D721Med (cell line): ENCODE data around the gene ARMH3.

Source experiments
- DNase-seq: peaks from one replicate; pipeline ENCODE4 v3.0.0; 2011; ENCODE audit warnings: low spot score; ENCODE audit not compliant: insufficient read length
- FAIRE-seq: peaks from 2 replicates; lab custom pipeline; 2011; peaks lifted over from hg19 to GRCh38; lab: Jason Lieb, UNC
- TF ChIP-seq, protein P1 (sequence below): IDR thresholded peaks from 2 replicates; pipeline ENCODE4 v1.5.1; 2012; ENCODE audit warnings: mild to moderate bottlenecking, control low read depth; ENCODE audit not compliant: insufficient read depth; ENCODE audit errors: missing control alignments

The ARMH3 gene

DNA sequence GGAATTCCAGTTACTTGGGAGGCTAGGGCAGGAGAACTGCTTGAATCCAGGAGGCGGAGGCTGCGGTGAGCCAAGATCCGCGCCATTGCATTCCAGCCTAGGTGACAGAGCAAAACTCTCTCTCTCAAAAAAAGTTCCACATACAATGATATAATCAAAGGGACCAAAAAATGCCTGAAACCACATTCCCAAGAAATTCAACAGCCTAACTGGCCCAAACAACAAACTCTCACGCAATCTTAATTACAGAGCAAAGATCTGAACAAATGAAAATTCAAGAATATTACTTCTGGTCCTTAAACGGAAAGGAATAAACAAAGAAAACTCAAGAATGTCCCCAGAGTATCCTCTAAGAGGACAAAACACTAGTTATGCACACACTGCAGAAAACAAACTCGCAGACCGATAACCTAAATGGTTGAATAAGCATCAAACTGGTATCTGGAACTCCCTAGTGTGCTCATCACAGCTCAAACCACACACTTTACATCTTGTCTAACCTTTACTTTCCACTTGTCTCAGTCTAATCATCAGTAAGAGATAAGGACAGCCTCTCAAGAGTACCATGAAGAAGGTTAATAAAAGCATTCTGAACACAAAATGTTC, 241.4 kb downstream of the ARMH3 start:
- FAIRE-seq (no peak), DNase-seq (no peak)
- TF ChIP-seq, protein P1, sequence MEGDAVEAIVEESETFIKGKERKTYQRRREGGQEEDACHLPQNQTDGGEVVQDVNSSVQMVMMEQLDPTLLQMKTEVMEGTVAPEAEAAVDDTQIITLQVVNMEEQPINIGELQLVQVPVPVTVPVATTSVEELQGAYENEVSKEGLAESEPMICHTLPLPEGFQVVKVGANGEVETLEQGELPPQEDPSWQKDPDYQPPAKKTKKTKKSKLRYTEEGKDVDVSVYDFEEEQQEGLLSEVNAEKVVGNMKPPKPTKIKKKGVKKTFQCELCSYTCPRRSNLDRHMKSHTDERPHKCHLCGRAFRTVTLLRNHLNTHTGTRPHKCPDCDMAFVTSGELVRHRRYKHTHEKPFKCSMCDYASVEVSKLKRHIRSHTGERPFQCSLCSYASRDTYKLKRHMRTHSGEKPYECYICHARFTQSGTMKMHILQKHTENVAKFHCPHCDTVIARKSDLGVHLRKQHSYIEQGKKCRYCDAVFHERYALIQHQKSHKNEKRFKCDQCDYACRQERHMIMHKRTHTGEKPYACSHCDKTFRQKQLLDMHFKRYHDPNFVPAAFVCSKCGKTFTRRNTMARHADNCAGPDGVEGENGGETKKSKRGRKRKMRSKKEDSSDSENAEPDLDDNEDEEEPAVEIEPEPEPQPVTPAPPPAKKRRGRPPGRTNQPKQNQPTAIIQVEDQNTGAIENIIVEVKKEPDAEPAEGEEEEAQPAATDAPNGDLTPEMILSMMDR = no peak

DNA sequence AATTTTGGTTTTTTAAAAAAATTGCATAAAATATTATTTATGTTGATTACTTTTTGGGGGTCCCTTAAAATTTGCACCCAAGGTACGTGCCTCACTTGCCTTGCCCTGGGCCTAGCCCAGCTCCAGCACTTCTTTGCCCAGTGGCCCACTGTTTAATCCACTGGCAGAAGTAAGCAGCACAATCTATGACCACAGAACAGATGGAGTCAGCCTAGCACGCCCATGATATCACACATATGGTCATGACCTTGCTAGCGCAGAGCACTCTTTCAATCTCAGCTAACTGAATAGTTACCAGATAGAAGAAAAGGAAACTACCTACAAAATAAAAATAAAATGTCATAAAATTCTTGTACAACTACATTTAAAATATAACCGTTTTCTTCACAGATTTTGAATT, 243.4 kb downstream of the ARMH3 start:
- TF ChIP-seq, protein P1 = no peak
- FAIRE-seq (peak; percentile 63), DNase-seq (no peak)

DNA sequence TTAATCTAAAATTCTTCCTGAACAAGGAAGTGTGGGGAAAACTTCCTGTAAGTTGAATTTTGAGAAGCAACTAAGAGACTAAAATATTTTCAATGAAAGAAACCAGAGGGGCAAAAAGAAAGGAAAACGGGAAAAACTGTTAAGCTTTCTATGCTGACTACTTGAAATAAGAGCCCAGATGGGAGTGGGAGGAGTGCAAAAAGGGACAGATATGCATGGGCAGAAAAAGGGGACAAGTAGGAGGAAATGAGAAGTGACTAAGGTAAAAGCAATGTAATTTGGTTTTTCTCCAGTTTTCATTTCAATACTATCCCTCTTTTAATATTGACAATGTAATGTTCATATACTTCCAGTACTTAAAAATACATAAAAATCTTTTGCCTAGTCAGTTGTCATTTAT, 248.8 kb downstream of the ARMH3 start:
- TF ChIP-seq, protein P1 = no peak
- FAIRE-seq (no peak), DNase-seq (no peak)

DNA sequence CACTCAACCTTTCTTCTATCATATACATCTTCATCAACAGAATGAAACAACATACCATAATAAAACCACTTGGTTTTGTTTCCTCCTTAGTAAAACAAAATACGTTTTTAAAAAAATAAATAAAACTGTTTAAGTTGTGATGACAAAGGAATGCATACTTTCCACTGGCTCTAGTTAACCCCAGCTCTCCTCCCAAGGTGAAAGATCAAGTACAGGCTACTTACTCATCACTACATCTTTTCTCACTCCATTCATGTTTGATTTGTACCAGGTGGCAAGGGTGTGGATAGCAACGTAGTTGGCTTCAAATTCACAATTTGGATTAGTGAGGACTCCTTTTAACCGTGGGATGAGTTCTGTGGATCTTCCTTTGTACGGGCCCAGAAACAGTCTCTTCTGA, 252.5 kb downstream of the ARMH3 start:
- no peak for FAIRE-seq
- TF ChIP-seq, protein P1 = no peak

DNA sequence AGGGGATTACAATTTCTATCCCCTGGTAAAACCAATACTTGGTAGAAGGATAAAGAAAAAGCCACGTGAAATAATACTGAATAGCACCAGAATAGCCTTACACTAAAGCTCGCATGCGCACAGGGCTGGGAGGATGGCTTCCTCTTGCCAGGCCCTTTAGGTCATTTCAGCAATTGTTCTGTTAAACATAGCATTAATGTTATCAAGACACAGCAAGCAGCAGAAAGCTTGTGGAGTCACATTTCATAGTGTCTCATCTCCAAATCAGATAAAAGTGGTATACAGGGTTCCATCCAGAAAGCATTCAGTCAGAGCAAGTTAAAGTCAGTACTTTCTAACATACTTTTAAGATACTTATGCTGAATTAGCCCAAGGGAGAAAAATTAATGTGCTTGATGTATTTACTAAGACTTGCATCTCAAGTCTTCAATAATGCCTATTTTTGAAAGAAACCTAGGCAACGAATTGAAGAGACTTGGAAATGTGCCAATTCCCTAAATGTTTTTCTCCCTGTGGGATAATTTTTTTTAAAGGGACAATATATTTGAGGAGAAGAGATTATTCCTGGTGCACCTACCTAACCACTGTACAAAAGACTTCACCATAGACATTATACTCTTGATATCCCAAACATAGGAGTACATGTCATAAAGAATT, 258.4 kb downstream of the ARMH3 start:
- FAIRE-seq (peak; percentile 44), DNase-seq (no peak)
- TF ChIP-seq, protein P1 = no peak

More for the DNA sequence above, 252.5 kb downstream of the ARMH3 start:
- no peak for DNase-seq
